Stomach smooth muscle (tissue), 2 donors: Measurements from ENCODE around the gene SGCA.

ENCODE experiments used
- H3K27ac ChIP-seq: one replicate; pipeline ENCODE4 v1.7.0; 2013; ENCODE audit warnings: mild to moderate bottlenecking, low read length, inconsistent platforms
- H3K27me3 ChIP-seq, 2 donors: one replicate each; pipeline ENCODE4 v1.7.0; 2013; ENCODE audit warnings: low read length in 2 of 2; ENCODE audit not compliant: insufficient read depth in 2 of 2, control insufficient read depth in 1 of 2
- H3K36me3 ChIP-seq, 2 donors: one replicate each; pipeline ENCODE4 v1.7.0; 2013; ENCODE audit warnings: low read length in 2 of 2; ENCODE audit not compliant: control insufficient read depth in 2 of 2, insufficient read depth in 2 of 2
- H3K4me1 ChIP-seq: one replicate; pipeline ENCODE4 v1.7.0; 2013; ENCODE audit warnings: low read length; ENCODE audit not compliant: control insufficient read depth, insufficient read depth
- H3K4me3 ChIP-seq, 2 donors: one replicate each; pipeline ENCODE4 v1.7.0; 2013; ENCODE audit warnings: low read length in 2 of 2
- H3K9ac ChIP-seq, 2 donors: one replicate each; pipeline ENCODE4 v1.7.0; 2013; ENCODE audit warnings: low read length in 2 of 2, mild to moderate bottlenecking in 1 of 2
- H3K9me3 ChIP-seq, 2 donors: one replicate each; pipeline ENCODE4 v1.7.0; 2013; ENCODE audit warnings: low read length in 2 of 2; ENCODE audit not compliant: control insufficient read depth in 2 of 2
- donor health status: healthy.
- donor health status: Pancreatic carcinoma.

SGCA gene

GRCh38 chr17:50170662-50171370 is 5.0 kb downstream of the SGCA start:
- Histone ChIP-seq H3K9me3 (no peaks in the 10 kb centered on the region), H3K4me1 (peaks cover 49% of the 10 kb centered on the region), H3K9ac (no peak overlapping the region), H3K36me3 (peaks cover 0 to 6% of the 10 kb centered on the region in 2 donors), H3K27ac (no peak overlapping the region), H3K27me3 (no peaks in the 10 kb centered on the region), H3K4me3 (no peak overlapping the region)

GRCh38 chr17:50171371-50172071 is 5.7 kb downstream of the SGCA start:
- no peak overlapping the region for H3K4me3 ChIP-seq
- no peak overlapping the region for H3K9ac ChIP-seq
- peaks cover 0 to 6% of the 10 kb centered on the region in 2 donors for H3K36me3 ChIP-seq
- H3K4me1 ChIP-seq = peaks cover 52% of the 10 kb centered on the region
- no peaks in the 10 kb centered on the region for H3K9me3 ChIP-seq
- H3K27me3 ChIP-seq = no peaks in the 10 kb centered on the region
- no peak overlapping the region for H3K27ac ChIP-seq

GRCh38 chr17:50172130-50172529 is 6.3 kb downstream of the SGCA start:
- Histone ChIP-seq H3K36me3 (peaks cover 0 to 6% of the 10 kb centered on the region in 2 donors), H3K27ac (no peak overlapping the region), H3K4me1 (peaks cover 54% of the 10 kb centered on the region), H3K9ac (no peak overlapping the region), H3K9me3 (no peaks in the 10 kb centered on the region), H3K27me3 (no peaks in the 10 kb centered on the region), H3K4me3 (no peak overlapping the region)

- Histone ChIP-seq H3K4me1 (peaks cover 54% of the 10 kb centered on the region), H3K4me3 (no peak overlapping the region), H3K36me3 (peaks cover 0 to 6% of the 10 kb centered on the region in 2 donors), H3K27me3 (no peaks in the 10 kb centered on the region), H3K9me3 (no peaks in the 10 kb centered on the region), H3K9ac (peak overlapping the region; percentile 23 to 47), H3K27ac (peak overlapping the region; percentile 64)
Measured at GRCh38 chr17:50172936-50173334, 7.1 kb downstream of the SGCA start.

GRCh38 chr17:50173335-50173941 is 7.6 kb downstream of the SGCA start:
- Histone ChIP-seq H3K9ac (peak overlapping the region; percentile 23 to 47), H3K4me3 (peak overlapping the region in 1 of 2 donors; percentile 15), H3K9me3 (no peaks in the 10 kb centered on the region), H3K4me1 (peaks cover 54% of the 10 kb centered on the region), H3K27me3 (no peaks in the 10 kb centered on the region), H3K27ac (peak overlapping the region; percentile 64), H3K36me3 (peaks cover 0 to 6% of the 10 kb centered on the region in 2 donors)

- H3K4me3 ChIP-seq = no peak overlapping the region
- H3K9me3 ChIP-seq = no peaks in the 10 kb centered on the region
- H3K4me1 ChIP-seq = peaks cover 49% of the 10 kb centered on the region
Measured at GRCh38 chr17:50174444-50174843, 8.6 kb downstream of the SGCA start.

GRCh38 chr17:50175035-50175807 is 9.4 kb downstream of the SGCA start:
- peak overlapping the region in 1 of 2 donors; percentile 44 for H3K4me3 ChIP-seq
- H3K9me3 ChIP-seq = no peaks in the 10 kb centered on the region
- H3K9ac ChIP-seq = peak overlapping the region in 1 of 2 donors; percentile 42
- H3K36me3 ChIP-seq = peaks cover 0 to 2% of the 10 kb centered on the region in 2 donors
- no peaks in the 10 kb centered on the region for H3K27me3 ChIP-seq
- peak overlapping the region; percentile 89 for H3K27ac ChIP-seq
- H3K4me1 ChIP-seq = peaks cover 49% of the 10 kb centered on the region

More at GRCh38 chr17:50174444-50174843, 8.6 kb downstream of the SGCA start:
- H3K27ac ChIP-seq = no peak overlapping the region
- no peaks in the 10 kb centered on the region for H3K27me3 ChIP-seq
- H3K9ac ChIP-seq = no peak overlapping the region
- H3K36me3 ChIP-seq = peaks cover 0 to 6% of the 10 kb centered on the region in 2 donors

DNA sequence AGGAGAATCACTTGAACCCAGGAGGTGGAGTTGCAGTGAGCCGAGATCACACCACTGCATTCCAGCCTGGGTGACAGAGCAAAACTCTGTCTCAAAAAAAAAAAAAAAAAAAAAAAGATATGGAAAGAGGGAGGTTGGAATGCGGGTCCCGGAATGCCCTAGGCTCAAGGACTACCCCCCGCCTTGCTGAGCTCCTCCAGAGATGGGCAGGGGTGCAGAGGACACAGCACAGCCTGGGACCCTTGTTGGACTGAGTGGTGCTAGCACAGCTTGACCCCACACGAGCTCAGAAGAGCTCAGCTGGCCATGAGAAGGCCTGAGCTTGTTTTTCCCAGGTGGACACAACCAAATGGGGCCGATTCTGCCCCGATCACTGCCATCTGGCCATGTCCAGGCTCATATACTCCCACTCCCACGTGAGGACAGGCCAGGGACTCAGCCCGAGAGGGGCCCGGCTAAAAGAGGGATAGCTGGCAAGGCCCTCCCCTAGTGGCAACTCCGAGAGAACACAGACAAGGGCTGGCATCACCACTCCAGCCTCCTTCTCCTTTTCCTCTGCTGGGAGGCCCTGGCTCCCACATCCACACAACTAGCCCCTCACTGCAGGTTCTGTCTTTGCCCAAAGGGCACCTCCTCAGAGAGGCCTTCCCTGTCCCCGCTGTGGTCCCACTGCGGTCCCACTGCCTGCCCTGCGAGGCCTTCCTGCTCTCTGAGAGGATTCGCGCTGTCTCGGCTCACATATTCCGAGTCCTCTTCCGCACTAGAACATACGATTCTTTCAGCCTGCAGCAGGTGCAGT is 11.0 kb downstream of the SGCA start:
- H3K27me3 ChIP-seq = no peaks in the 10 kb centered on the region
- no peak overlapping the region for H3K4me3 ChIP-seq
- H3K27ac ChIP-seq = peak overlapping the region; percentile 89
- peak overlapping the region; percentile 47 for H3K9ac ChIP-seq
- H3K36me3 ChIP-seq = peaks cover 0 to under 1% of the 10 kb centered on the region in 2 donors
- H3K4me1 ChIP-seq = peaks cover 52% of the 10 kb centered on the region
- H3K9me3 ChIP-seq = no peaks in the 10 kb centered on the region

DNA sequence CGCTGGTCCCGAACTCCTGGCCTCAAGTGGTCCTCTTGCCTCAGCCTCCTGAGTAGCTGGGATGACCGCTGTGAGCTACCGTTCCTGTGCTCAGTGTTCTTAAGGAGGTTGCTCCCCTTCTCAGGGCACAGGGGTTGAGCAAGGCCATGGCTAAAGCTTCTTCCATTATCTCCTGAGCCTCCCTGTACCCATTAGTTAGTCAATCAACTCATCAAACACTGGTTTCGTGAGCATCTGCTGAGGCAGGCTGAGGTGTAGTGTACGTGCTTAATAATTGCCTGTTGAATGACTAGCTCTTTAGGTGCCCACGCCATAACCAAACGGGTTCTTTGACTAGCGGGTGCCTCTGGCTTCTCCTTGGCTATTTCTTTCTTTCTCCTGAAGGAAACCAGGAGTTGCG is 11.7 kb downstream of the SGCA start:
- Histone ChIP-seq H3K36me3 (no peaks in the 10 kb centered on the region), H3K9ac (peak overlapping the region; percentile 47), H3K27ac (peak overlapping the region; percentile 89), H3K4me3 (peak overlapping the region; percentile 9 to 57), H3K27me3 (no peaks in the 10 kb centered on the region), H3K9me3 (no peaks in the 10 kb centered on the region), H3K4me1 (peaks cover 52% of the 10 kb centered on the region)
